ENCODE results near the gene FTSJ1. TPM values are rescaled to one million over a fixed set of nuclear protein-coding genes. Genes with fewer than 3 reads are reported as not detected.
"Not testable (repeated sequence)": the region's sequence is repeated elsewhere in the genome, so short reads cannot be mapped to it uniquely, and the experiment has no call there.

The FTSJ1 gene
- total RNA-seq, 1 donor from 2014 or later: 31.7 TPM

DNA sequence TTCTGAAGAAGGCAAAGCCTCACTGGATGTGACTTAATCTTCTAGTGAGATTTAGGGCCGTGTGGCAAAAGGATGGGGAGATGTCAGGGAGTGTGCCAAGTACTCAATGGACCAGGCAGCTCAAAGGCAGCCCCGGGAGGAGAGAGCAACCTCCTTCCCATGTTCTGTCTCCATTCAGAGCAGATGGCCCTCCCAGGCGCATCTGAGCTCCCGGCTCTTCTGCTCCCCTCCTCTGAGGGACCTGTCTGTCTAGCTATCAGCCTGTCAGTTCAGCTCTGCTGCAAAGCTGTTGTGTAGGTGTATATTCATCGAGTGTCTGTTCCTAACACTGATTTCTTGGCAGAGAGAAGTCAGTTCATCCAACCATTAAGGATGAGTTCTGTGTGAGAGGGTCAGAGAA lies 21.9 kb downstream of the FTSJ1 start:
- DNase-seq (ENCODE audit: low read depth in 2 of 2): no peak

- DNase-seq (ENCODE audit: low read depth in 2 of 2): peak; percentile 45 to 58
Measured at GRCh38 chrX:48498374-48498809, 22.4 kb downstream of the FTSJ1 start.

- DNase-seq (ENCODE audit: low read depth in 2 of 2): no peak
Measured at GRCh38 chrX:48504261-48504660, 28.3 kb downstream of the FTSJ1 start.

GRCh38 chrX:48505481-48505880 lies 29.5 kb downstream of the FTSJ1 start:
- DNase-seq (ENCODE audit: low read depth in 2 of 2): no peak

DNA sequence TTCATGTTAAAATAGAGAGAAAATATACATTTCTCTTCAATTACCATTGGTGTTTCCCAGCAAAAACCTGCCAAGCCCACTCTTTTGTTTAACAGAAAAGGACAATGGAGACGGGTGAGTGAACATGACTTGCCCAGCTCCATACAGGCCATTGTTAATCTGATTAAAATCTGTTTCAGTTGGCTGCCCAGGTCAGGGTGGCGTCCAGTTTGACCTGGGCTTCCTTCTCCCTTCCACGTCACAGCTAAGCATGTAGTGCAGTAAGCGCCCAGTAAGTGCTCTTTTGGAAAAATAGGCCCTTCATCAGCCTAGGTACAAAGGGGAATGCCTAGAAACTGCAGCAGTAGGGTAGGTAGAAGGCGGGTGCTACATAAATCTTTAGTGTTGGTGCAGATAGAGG lies 31.2 kb downstream of the FTSJ1 start:
- DNase-seq (ENCODE audit: low read depth in 2 of 2): no peak

GRCh38 chrX:48508400-48509244 lies 32.6 kb downstream of the FTSJ1 start, which contains the start of gene PORCN:
TSS of gene PORCN (plus strand) at chrX:48508992. CDS start at chrX:48509821, 829 bp downstream.
- peak; percentile 61 to 63 for DNase-seq (ENCODE audit: low read depth in 2 of 2)

GRCh38 chrX:48509245-48509590 lies 33.2 kb downstream of the FTSJ1 start:
- no peak for DNase-seq (ENCODE audit: low read depth in 2 of 2)

DNA sequence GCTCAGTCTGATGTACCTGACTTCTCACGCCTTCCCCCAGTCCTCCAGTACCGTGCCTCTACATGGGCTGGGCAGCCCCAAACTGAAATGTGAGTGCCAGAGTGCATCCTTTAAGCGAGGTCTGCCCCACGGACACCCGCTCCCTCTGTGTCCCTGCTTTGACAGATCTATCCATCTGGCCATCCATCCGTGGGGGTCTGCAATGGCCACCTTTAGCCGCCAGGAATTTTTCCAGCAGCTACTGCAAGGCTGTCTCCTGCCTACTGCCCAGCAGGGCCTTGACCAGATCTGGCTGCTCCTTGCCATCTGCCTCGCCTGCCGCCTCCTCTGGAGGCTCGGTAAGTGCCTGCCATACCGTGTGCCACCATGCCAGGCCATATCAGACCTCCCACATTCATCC lies 33.6 kb downstream of the FTSJ1 start:
- no peak for DNase-seq (ENCODE audit: low read depth in 2 of 2)

DNA sequence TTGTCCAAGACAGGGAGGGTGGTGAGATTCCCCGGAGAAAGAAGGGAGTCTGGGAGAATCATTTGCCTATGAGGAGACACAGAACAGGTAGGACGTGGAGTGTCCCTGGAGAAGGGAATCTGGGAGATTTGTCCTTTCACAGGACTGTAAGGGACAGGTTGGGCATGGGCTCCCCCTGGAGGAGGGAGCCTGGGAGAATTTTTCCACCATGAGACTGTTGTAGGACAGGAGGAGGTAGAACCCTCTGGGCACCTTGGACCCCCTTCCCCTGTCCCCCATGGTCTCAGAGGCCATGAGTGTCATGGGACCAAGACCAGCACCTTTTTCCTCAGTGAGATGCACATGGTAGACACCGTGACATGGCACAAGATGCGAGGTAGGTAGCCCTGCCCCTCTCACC lies 35.6 kb downstream of the FTSJ1 start:
- DNase-seq (ENCODE audit: low read depth in 2 of 2): peak; percentile 35 to 47

- no peak for DNase-seq (ENCODE audit: low read depth in 2 of 2)
Measured at GRCh38 chrX:48512371-48512935, 36.5 kb downstream of the FTSJ1 start.

- no peak for DNase-seq (ENCODE audit: low read depth in 2 of 2)
Measured at GRCh38 chrX:48513670-48514069, 37.7 kb downstream of the FTSJ1 start.

DNA sequence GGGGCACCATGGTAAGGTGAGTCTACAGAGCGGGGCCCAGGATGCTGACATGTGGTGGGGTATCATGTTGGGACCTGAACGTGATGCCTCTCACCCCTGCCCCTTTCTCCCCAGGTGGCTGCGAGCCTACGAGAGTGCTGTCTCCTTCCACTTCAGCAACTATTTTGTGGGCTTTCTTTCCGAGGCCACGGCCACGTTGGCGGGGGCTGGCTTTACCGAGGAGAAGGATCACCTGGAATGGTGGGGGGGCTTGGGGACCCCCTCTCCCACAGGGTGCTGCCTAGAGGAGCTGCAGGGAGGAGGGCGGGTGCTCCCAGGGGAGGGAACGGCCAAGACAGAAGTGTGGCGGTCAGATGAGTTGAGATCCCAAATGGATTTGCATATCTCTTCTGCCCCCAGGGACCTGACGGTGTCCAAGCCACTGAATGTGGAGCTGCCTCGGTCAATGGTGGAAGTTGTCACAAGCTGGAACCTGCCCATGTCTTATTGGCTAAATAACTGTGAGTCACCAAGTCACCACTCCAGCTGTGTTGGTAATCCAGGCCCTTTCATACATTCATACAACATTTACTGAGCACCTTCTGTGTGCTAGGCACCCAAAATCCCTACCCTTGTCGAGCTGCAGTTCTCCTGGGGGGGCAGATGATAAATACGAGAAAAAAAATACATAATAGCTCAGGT lies 38.3 kb downstream of the FTSJ1 start:
- DNase-seq (ENCODE audit: low read depth in 2 of 2): no peak

GRCh38 chrX:48514868-48515460 lies 39.0 kb downstream of the FTSJ1 start:
- no peak for DNase-seq (ENCODE audit: low read depth in 2 of 2)

DNA sequence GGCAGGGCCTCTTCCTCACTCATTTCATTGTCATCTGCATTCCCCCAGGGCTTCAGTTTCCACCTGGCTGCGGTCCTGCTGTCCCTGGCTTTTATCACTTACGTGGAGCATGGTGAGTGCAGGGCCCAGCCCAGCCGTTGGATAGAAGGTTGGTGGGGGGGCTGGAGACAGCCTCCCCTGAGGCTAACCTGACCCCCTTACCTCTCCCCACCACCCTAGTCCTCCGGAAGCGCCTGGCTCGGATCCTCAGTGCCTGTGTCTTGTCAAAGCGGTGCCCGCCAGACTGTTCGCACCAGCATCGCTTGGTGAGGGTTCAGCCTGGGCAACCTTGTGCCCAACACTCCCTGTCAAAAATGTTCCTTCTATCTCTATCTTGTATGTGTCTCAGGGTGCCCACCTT lies 39.8 kb downstream of the FTSJ1 start:
- no peak for DNase-seq (ENCODE audit: low read depth in 2 of 2)

- DNase-seq (ENCODE audit: low read depth in 2 of 2): no peak
Measured at GRCh38 chrX:48516285-48516684, 40.3 kb downstream of the FTSJ1 start.

GRCh38 chrX:48516987-48517386 lies 41.0 kb downstream of the FTSJ1 start:
- no peak for DNase-seq (ENCODE audit: low read depth in 2 of 2)

DNA sequence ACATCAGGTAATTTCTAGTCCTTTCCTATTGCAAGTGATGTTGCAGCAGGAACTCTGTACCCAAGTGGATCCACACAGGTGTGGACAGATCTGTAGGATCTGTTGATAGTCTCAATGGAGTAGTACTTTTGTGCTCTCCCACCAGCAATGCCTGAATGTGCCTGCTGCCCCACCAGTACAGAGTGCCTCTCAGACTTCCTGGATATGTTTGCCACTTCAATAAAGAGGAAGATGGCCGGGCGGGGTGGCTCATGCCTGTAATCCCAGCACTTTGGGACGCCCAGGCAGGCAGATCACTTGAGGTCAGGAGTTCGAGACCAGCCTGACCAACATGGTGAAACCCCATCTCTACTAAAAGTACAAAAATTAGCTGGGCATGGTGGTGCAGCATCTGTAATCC lies 43.5 kb downstream of the FTSJ1 start:
- not testable (repeated sequence) for DNase-seq (ENCODE audit: low read depth in 2 of 2)

- DNase-seq (ENCODE audit: low read depth in 2 of 2): no peak
Measured at GRCh38 chrX:48520455-48520854, 44.5 kb downstream of the FTSJ1 start.

GRCh38 chrX:48520976-48521352 lies 45.0 kb downstream of the FTSJ1 start:
- no peak for DNase-seq (ENCODE audit: low read depth in 2 of 2)

- DNase-seq (ENCODE audit: low read depth in 2 of 2): peak; percentile 80 to 88
Measured at GRCh38 chrX:48521353-48522243, 45.6 kb downstream of the FTSJ1 start, which contains the start of gene EBP. TSS of gene EBP (plus strand) at chrX:48521808. CDS start at chrX:48523772, 1,964 bp downstream.

GRCh38 chrX:48522291-48522690 lies 46.3 kb downstream of the FTSJ1 start:
- no peak for DNase-seq (ENCODE audit: low read depth in 2 of 2)

Data from lung microvascular endothelial cell (primary cell).